DOHH2 (cell line): ENCODE measurements around the gene GHR.

Source experiments
- EZH2phosphoT487 ChIP-seq: fragments of 200-600 bp; sonication (generic); IDR thresholded peaks from 2 replicates; pipeline ENCODE4 v1.6.1; 2017; ENCODE audit warnings: borderline replicate concordance, mild to moderate bottlenecking, antibody characterized with exemption, low read length, moderate library complexity, mixed read lengths
- TF ChIP-seq, protein P1 (sequence below): fragments of 200-600 bp; sonication (generic); IDR thresholded peaks from one replicate; pipeline ENCODE4 v1.5.1; 2014; ENCODE audit warnings: antibody characterized with exemption, mild to moderate bottlenecking, low read depth, low read length; ENCODE audit not compliant: poor library complexity, severe bottlenecking

DNA sequence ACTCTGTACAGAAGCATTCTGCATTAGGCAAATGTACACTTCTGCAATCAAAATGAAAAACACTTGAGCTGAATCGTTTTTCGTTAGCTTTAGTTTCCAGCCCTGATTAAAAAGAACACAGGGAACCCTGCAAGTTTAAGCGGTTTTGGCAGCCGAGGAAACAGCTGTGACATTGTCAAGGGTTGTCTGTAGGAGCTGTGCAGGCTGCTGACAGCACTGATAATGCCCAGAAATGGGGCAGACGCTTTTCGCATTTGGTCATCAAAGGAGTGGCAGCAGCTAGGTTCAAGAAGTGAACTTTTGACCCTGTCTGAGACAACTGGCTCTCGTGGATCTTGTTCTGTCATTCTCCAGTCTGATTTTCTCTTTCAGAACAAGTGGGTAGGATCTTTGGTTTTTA is 167.8 kb downstream of the GHR start:
- TF ChIP-seq, protein P1, sequence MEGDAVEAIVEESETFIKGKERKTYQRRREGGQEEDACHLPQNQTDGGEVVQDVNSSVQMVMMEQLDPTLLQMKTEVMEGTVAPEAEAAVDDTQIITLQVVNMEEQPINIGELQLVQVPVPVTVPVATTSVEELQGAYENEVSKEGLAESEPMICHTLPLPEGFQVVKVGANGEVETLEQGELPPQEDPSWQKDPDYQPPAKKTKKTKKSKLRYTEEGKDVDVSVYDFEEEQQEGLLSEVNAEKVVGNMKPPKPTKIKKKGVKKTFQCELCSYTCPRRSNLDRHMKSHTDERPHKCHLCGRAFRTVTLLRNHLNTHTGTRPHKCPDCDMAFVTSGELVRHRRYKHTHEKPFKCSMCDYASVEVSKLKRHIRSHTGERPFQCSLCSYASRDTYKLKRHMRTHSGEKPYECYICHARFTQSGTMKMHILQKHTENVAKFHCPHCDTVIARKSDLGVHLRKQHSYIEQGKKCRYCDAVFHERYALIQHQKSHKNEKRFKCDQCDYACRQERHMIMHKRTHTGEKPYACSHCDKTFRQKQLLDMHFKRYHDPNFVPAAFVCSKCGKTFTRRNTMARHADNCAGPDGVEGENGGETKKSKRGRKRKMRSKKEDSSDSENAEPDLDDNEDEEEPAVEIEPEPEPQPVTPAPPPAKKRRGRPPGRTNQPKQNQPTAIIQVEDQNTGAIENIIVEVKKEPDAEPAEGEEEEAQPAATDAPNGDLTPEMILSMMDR: no peak
- no peak for TF ChIP-seq EZH2phosphoT487
